Fibroblast of gingiva (primary cell): ENCODE data around the gene FEZ2.

Experiments used
- DNase-seq: peaks from one replicate; pipeline ENCODE4 v3.0.0-alpha.2; 2011; ENCODE audit warnings: low read depth

Gene FEZ2

GRCh38 chr2:36530178-36530982 is 67.6 kb downstream of the FEZ2 start:
- peak; percentile 44 for DNase-seq

DNA sequence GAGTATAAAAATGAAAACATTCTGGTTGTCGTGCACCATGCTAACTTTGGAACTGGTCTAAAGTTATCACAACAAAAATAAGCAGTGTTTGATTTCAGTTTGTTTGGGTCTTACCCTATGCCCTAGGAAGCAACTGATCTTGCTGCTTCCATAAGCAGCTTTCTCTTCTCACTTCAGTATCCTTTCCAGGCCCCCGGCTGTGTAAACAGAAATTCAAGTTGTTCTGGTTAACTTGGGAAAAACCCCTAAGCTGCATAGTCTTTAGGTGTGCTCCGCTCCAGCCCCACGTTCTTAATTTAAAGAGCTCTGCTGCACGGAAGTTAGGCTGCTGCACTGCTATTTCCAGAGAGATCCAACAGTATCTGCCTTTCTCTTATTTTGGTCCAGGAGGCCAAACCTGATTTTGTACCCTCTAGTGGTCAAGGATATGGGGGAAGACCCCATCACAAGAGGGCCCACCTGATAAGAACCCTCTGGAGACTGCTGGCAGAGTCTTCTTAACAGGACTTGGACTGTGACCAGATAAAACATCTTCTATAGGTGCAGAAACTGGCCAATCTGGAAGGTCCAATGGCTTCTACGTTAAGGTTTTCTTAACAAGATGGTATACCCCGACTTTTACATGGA is 69.1 kb downstream of the FEZ2 start:
- no peak for DNase-seq

DNA sequence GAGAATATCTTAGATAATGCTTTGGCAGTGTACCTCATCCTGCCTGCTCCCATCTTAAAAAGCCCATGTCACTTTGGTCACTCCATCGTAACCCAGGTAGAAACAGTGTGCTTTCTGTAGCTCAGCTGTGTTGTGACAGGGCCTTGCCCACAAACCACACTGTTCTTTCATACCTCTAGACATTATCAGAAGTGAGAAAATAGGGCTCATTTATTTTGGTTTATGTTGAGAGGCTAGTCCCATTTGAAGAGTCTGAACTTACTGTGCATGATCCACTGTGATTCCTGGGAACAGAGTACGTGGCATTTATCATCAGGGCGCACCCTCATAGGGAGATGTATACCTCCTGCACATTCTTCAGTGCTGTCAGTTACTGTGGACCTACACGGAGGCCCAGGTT is 69.7 kb downstream of the FEZ2 start:
- no peak for DNase-seq

- no peak for DNase-seq
Observed at GRCh38 chr2:36526226-36526625, 71.7 kb downstream of the FEZ2 start.

- DNase-seq = no peak
Observed at GRCh38 chr2:36525245-36525644, 72.7 kb downstream of the FEZ2 start.

DNA sequence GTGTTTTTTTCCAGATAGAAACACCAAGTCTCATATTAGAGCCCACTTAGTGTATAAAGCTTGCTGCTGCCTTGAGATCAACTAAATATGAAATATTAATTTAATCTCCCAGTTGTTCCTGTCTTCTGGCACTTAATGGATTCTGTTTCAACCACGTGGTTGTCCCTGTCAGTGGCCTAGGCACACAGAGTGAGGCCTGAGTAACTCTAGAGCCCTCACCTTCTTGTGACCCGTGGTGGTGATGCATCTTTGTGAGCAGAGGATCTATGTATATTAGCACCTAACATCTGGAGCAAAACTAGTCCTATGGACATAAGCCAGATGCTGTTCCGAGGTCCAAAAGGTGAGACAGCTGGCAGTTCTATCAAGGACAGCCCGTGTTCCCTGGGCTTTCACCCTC is 74.8 kb downstream of the FEZ2 start:
- DNase-seq = no peak

DNA sequence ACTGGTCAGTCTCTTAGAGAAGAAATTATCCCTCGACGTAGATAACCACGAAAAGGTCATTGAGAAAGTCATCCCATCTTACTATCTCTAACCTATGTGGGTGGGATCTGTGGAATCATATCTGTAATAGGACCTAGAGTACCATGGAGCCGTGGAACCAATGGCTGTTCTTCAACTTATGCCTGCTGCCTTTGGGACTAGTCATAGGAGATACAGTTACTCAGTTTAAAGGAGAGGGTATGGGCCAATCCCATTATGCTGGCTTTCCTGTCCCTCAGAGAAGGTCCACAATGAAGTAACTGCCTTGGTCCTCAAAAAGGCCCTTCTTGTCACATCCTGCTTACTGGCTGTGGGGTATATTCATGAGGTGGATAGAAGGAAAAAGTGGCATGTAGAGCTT is 77.5 kb downstream of the FEZ2 start:
- DNase-seq = no peak

GRCh38 chr2:36516136-36516870 is 81.7 kb downstream of the FEZ2 start:
- peak; percentile 20 for DNase-seq

- DNase-seq = no peak
Observed at GRCh38 chr2:36515538-36515937, 82.4 kb downstream of the FEZ2 start.

DNA sequence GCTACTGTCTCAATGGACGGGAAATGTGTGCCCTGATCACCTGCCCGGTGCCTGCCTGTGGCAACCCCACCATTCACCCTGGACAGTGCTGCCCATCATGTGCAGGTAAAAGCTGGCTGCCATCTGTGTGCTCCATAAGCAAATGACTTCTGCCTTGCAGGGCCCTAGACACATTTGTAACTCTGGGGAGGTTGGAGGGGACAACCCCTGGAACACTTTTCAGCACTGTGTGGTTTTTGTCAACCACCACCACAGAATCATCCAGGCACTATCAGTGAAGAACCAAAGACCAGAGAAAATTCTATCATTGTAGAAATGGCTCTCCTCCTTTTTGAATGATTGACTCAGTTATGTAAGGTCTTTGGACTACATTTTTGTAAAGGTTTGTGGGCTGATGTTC is 84.3 kb downstream of the FEZ2 start:
- DNase-seq = no peak

DNA sequence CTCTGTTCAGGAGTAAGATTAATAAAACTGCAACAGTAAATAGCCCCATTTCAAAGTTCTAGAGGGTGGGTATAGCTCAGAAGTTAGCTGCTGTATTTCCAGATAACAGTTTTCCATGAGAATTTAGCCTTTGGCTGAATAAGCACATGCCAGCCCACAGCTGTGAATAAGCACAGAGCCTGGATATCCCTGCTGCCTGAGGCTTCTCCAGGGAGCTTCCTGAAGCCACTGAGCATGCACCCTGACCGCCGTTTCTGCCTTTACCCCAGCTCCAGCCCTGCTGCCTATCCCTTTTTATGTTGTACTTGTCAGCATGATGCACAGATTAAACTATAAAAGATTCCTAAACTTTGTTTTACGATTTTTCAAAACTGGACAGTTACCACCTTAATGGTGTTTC is 85.3 kb downstream of the FEZ2 start:
- no peak for DNase-seq

DNA sequence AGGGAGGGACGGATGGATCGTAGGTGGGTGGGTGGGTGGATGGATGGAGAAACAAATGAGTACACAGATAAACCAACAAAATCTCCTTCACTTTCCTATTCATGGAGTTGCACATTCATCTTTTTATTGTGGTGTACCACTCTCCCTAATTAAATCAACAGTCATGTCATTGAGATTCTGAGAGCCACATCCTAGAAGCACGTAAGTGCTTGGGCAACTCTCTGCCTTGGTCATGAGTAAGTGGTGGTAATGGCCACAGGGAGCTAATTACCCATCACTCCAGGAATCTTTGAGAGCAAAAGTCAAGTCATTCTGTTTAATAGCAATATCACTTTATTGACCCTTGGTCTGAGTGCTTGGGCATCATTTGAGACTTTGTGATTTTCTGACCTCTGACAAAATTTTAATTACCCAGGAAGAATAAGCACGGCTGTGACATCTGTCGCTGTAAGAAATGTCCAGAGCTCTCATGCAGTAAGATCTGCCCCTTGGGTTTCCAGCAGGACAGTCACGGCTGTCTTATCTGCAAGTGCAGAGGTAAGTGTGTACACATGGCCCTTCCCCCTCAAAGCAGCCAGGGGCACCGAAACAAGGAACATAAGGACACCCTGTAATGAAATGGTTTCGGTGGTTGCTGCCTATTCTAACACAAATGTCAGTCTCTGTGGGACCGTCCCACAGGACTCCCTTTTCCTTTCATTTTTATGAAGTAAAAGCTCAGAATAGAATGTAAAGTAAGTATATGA is 85.9 kb downstream of the FEZ2 start:
- DNase-seq = no peak

DNA sequence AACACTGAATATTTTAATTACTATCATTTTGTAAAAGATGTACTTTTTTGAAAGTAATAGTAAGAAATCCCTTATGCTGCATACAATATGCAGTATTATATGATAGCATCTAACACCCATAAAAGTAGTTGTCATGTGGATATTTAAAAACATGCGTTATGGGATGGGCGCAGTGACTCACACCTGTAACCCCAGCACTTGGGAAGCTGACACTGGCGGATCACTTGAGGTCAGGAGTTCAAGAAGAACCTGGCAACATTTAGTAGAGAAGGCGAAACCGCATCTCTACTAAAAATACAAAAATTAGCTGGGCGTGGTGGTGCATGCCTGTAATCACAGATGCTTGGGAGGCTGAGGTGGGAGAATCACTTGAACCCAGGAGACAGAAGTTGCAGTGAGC is 88.9 kb downstream of the FEZ2 start:
- no peak for DNase-seq

GRCh38 chr2:36507408-36507812 is 90.6 kb downstream of the FEZ2 start:
- peak; percentile 61 for DNase-seq
